NCI-H510A (cell line): ENCODE data around the gene NSD1.

Experiments
- DNase-seq: peaks from one replicate; lab custom pipeline; 2025; lab: John Stamatoyannopoulos, UW

Gene NSD1

DNA sequence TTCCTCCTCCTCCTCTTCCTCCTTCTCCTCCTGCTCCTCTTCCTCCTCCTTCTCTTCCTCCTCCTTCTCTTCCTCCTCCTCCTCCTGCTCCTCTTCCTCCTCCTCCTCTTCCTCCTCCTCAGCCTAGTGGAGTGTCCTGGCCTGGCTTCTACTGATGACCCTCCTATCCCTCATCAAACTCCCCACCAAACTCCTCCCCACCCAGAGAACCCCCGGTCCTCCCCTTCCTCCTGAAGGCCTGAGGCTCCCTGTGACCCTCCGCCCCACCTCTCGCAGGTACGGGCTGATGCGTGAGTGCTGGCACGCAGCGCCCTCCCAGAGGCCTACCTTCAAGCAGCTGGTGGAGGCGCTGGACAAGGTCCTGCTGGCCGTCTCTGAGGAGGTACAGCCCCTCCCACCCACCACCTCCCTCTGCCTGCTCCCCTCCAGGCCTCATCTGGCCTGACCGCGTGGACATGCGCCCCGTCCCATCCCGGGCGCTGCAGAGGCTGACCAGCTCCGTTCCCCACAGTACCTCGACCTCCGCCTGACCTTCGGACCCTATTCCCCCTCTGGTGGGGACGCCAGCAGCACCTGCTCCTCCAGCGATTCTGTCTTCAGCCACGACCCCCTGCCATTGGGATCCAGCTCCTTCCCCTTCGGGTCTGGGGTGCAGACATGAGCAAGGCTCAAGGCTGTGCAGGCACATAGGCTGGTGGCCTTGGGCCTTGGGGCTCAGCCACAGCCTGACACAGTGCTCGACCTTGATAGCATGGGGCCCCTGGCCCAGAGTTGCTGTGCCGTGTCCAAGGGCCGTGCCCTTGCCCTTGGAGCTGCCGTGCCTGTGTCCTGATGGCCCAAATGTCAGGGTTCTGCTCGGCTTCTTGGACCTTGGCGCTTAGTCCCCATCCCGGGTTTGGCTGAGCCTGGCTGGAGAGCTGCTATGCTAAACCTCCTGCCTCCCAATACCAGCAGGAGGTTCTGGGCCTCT is 36.3 kb upstream of the NSD1 start:
- no peak for DNase-seq

DNA sequence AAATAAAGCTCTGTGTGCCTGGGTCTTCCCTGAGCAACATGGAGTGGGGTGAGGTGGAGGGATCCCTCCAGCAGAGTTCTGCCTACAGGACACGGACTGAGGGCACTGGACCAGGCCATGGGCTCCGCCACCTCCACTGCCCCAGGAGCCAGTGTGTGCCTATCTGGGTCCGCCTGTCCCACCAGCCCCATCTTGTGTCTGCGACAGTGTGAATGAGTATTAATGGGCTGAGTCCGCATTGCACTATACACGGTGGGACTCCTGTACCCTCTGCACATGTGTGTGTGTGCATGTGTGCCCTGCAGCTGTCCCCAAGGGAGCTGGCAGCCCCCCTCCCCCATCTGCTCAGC is 35.5 kb upstream of the NSD1 start:
- DNase-seq, result no peak

DNA sequence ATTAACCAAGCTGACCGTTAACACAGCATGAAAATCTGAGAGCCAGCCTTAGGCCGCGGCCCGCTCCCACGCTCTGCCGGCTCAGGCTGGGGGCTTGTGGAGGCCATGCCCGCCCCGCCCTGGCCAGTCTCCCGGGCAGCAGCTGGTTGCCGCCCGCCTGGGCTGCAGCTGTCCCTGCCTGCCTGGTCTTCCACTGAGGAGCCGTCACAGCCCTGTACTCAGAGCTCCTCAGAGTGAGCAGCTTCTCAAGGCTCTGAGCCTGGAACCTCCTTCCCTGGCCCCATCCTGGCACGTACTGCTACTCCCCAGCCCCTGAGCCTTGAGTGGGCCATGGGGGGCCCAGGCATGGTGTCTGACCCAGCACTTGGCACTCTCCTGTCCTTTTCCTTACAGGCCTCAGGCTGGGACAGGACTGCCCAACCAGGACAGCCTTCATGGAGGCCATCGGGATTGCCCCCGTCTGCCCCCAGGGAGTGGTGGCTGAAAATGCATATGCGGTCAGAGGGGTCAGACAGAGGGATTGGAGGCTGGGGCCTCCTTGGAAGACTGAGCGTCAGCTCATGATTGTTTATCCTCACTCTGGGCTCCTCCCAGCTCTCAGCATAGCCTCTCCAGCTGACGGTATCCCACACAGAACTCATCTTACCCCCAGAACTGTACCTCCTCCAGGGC is 35.0 kb upstream of the NSD1 start:
- no peak for DNase-seq

GRCh38 chr5:177099422-177100093 is 34.0 kb upstream of the NSD1 start:
- peak; percentile 24 for DNase-seq

DNA sequence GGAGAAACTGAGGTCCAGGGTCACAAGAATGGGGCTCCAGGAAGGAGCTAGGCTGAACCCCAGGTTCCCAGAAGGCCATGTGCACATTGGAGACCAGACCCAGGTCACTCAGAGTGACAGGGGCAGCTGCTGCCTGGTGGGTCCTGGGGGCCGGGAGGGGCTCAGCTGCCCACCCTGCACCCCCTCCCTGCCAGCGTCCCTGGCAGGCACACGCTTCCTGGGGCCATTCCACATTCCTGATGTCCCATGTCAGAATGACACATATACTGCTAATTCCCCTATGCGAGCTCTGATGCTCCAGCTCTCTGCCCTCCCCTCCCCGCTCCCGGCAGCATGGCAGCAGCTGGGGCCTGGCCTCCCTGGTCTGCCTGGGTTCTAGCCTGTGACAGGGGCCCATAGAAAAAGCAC is 32.9 kb upstream of the NSD1 start:
- DNase-seq, result no peak

- no peak for DNase-seq
These were observed 29.9 kb upstream of the NSD1 start for GRCh38 chr5:177103523-177104253.

GRCh38 chr5:177105691-177106476 is 27.7 kb upstream of the NSD1 start:
- no peak for DNase-seq

DNA sequence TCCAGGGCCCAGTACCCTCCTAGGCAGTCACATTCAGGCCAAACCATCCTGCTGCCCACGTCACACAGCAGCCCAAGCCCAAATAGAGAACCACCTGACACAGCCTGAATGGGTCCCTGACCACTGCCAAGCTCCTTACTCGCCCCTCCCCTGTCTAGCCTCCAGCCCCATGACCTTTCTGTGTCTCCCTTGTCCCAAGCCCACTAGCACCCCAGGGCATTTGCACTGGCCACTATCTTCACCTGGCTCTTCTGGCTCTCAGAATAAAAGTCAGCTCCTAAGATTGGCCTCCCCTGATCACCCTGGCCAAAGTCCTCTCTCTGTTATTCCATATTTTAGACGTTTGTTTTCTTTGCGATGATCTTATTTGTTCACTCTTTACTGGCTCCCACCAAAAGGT is 26.4 kb upstream of the NSD1 start:
- DNase-seq, result no peak

DNA sequence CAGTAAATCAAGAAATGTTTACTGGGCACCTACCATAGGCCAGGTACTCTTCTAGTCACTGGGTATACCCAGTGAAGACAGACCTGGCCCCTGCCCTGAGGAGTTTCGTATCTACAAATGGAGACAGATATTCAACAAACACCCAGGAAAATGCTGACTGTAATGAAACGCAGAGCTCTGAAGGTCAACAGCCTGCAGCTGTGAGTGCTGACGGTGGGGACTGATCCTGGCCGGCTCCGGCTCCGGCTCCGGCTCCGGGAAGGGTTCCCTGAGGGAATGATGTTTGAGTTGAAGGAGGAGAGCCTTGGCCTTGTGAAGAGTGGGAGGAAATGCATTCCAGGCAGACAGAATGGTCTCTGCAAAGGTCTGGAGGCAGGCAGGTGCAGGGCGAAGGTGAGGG is 23.8 kb upstream of the NSD1 start:
- DNase-seq, result no peak

DNA sequence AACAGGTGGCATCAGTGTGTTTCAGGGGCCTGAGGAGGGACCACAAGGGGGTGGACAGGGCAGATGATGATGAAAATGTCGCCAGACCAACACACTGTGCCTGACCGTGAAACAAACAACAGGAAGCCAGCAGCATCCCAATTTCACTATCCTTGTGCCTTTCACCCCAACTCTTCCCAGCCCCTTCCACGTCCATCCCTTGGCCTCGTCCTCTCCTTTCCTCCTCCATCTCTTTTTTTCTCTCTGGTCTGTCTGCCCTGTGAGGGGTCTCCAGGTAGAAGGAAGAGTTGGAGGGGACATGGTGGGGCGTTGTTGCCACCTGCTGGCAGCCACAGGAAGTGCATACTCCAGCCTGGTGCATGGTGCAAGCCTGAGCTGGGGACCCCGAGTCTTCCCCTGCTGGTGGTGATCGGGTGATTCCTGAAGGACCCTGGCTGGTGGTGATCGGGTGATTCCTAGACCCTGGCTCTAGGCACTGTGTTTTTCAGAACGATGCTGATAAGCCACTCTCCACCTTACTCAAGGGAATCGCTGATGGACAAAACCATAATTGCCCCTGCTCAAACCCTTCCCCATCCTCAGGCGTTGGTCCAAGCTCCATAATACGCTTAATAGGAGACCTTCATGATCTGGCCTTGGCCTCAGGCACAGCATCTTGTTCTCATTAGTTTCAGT is 21.7 kb upstream of the NSD1 start:
- DNase-seq, result no peak

GRCh38 chr5:177112589-177113220 is 20.9 kb upstream of the NSD1 start:
- DNase-seq, result no peak

DNA sequence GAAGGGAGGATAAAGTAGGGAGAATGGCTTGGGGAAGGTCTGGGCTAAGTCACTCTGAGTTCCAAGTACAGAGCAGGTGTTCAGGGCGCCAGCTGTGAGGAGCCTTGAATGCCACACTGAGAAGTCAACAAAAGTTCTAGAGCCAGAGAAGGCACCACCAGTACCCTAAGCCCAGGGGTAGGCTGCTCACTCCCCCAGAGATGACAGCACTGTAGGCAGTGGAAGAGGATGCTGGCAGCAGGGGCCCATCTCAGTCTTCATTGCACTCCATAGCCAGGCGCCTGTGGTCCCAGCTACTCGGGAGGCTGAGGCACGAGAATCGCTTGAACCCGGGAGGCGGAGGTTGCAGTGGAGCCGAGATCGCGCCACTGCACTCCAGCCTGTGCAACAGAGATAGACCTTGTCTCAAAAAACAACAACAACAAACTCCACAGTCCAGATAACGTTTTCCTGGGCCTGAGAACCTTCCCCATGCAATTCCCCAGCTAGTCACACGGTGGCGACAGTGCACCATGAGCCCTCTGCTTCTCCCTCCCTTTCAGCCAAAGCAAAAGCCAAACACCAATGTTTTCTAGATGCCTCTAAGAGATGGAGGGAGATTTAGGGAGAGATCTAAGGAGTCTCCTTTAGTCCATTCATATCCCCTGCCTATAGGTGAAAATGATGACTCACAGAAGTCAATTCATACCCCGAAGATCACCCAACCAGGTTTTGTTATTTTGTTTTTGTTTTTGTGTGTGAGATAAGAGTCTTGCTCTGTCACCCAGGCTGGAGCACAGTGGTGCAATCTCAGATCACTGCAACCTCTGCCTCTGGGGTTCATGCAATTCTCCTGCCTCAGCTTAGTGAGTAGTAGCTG is 19.8 kb upstream of the NSD1 start:
- no peak for DNase-seq

- DNase-seq, result no peak
These were observed 16.8 kb upstream of the NSD1 start for GRCh38 chr5:177116631-177117373.

- DNase-seq, result no peak
These were observed 16.0 kb upstream of the NSD1 start for GRCh38 chr5:177117441-177118045.

DNA sequence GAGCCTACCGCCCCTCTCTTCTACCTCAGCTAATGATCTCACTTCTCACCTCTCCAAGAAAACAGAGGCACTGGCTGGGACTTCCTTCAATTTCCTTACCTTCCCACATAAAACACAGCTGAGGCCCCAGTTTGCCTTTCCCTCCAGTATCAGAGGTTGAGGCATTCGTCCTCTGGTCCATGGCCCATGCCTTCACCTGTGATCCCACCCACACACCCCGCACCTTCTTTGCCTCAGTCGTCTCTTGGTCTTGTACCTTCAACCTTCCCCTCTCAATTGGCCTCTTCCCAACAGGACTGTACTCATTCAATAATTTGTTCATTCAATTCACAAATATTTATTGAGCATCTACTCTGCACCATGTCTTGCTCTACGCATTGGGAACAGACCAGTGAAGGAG is 11.0 kb upstream of the NSD1 start:
- no peak for DNase-seq

GRCh38 chr5:177123789-177124485 is 9.6 kb upstream of the NSD1 start:
- no peak for DNase-seq

- DNase-seq, result no peak
These were observed 9.0 kb upstream of the NSD1 start for GRCh38 chr5:177124486-177124991.
